ENCODE data around the gene BICRA. TPM values are rescaled to one million over a fixed set of nuclear protein-coding genes. Genes with fewer than 3 reads are reported as not detected.

The BICRA gene
- total and polyA plus RNA-seq, 9 of the 15 experiments (the other 6 are each of a cell fraction or from before 2014, with no cell fraction given) = 0.01 to 8.8 (median 1.2) TPM

GRCh38 chr19:47589824-47590223 is 19.1 kb upstream of the BICRA start (continued):
- TF ChIP-seq AFF1 (IDR thresholded peaks at IDR 0.05; ENCODE audit: low read depth in 1 of 2, partially characterized antibody in 2 of 2) (no peak), FOXK1 (CRISPR knock-in tag; IDR thresholded peaks at IDR 0.05; ENCODE audit: borderline replicate concordance) (no peak), SOX6 (IDR thresholded peaks at IDR 0.05) (no peak), HDAC6 (IDR thresholded peaks at IDR 0.05; ENCODE audit: low read depth, low read length) (no peak)

DNA sequence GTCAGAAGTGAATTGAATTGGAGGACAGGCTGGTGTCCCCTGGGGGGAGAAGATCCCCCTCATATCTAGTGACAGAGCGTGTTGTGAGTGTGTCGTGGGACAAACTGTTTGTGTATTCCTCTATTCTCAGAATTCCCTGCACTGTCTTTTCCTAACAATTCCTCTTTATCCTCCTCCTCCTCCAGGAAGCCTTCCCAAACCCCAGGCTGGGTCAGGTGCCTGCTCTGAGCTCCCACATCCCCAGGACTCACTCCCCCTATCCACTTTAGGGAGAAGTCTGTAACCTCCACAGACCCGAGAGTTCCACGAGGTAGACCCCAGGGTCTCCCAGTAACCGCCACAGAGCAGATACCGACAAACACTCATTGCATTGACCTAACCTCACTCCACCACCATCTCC is 15.1 kb upstream of the BICRA start:
- ATAC-seq (no peak), FAIRE-seq (no peak), DNase-seq (ENCODE audit: extremely low read depth in 1 of 4, low spot score in 3 of 4) (no peak)
- no peaks in the 10 kb centered on the region for H3K36me3 ChIP-seq (ENCODE audit: control insufficient read depth, insufficient read depth, low read length)
- H3K27me3 ChIP-seq (ENCODE audit: control insufficient read depth in 2 of 2, insufficient read depth in 2 of 2, low read length in 2 of 2) = peaks cover 13 to 23% of the 10 kb centered on the region in 2 experiments; a peak in 4 of 5 replicates
- H3K4me2 ChIP-seq (ENCODE audit: insufficient read depth, low read length) = no peak overlapping the region
- H3K9me1 ChIP-seq (ENCODE audit: control insufficient read depth, insufficient read depth, low read length) = no peaks in the 10 kb centered on the region
- intact Hi-C loops (cut with micrococcal nuclease) = no loop called here
- H2AFZ ChIP-seq (ENCODE audit: low read depth, low read length) = no peak overlapping the region
- WGBS (ENCODE audit: insufficient coverage, low coverage, missing lambda C conversion rate) = 24% methylated on average over 6 of the region's 6 CpGs
- no peak overlapping the region for H3K4me3 ChIP-seq
- CTCF ChIA-PET (ENCODE audit: low intra/inter-chr PET ratio) = no interaction called here
- in situ Hi-C loops (cut with MboI) = no loop called here
- BruUV-seq (replicated peaks) = no TSS peak
- no peaks in the 10 kb centered on the region; a peak in 1 of 5 replicates for H3K4me1 ChIP-seq (replicated peaks in 1 of 2; ENCODE audit: control insufficient read depth in 2 of 2, insufficient read depth in 2 of 2, low read length in 2 of 2)
- H4K20me1 ChIP-seq (replicated peaks; ENCODE audit: control insufficient read depth, insufficient read depth, low read length) = no peaks in the 10 kb centered on the region
- POLR2A ChIA-PET = no interaction called here
- H3K79me2 ChIP-seq (ENCODE audit: control insufficient read depth, insufficient read depth, low read length) = no peaks in the 10 kb centered on the region
- no peak overlapping the region for H3K27ac ChIP-seq (ENCODE audit: extremely low read depth, low read depth, low read length)
- 0 out of 2 replicates have a peak, but pooled peaks cover 3% of the 10 kb centered on the region for H3K9me3 ChIP-seq (replicated peaks; ENCODE audit: control insufficient read depth, insufficient read depth, low read depth, low read length)
- no peak overlapping the region for H3K9ac ChIP-seq (ENCODE audit: insufficient read depth in 1 of 2, low read depth in 2 of 2, low read length in 2 of 2)
- TF ChIP-seq, protein P1, sequence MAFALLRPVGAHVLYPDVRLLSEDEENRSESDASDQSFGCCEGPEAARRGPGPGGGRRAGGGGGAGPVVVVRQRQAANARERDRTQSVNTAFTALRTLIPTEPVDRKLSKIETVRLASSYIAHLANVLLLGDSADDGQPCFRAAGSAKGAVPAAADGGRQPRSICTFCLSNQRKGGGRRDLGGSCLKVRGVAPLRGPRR (CRISPR knock-in tag; IDR thresholded peaks at IDR 0.05) = no peak
- TF ChIP-seq LCOR (CRISPR knock-in tag; IDR thresholded peaks at IDR 0.05) (no peak), ZNF830 (CRISPR knock-in tag; IDR thresholded peaks at IDR 0.05) (no peak), ZFP36 (IDR thresholded peaks at IDR 0.05; ENCODE audit: low read depth, low read length, partially characterized antibody) (peak; percentile 73)

Data from K562 (cell line).